Measurements from ENCODE around the gene CNTNAP3B. TPM values are rescaled to one million over a fixed set of nuclear protein-coding genes. Genes with fewer than 3 reads are reported as not detected.
"Not testable (repeated sequence)": the region's sequence is repeated elsewhere in the genome, so short reads cannot be mapped to it uniquely, and the experiment has no call there.

Gene CNTNAP3B
- total RNA-seq (not detected), polyA plus RNA-seq (not detected)

GRCh38 chr9:42129073-42129729 lies at the start of gene CNTNAP3B:
CNTNAP3B (minus strand) TSS chr9:42129426; CDS start chr9:42129094, 332 bp downstream.
- H3K9me3 ChIP-seq (ENCODE audit: control insufficient read depth in 2 of 2, low read length in 2 of 2); DNase-seq; H3K27ac Mint-ChIP-seq; H3K36me3 Mint-ChIP-seq; H3K4me3 ChIP-seq (ENCODE audit: low read depth, low read length); ATAC-seq (ENCODE audit: low read depth in 2 of 2); H3K4me3 Mint-ChIP-seq; H3K27me3 Mint-ChIP-seq; H3K4me1 Mint-ChIP-seq; H3K36me3 ChIP-seq (ENCODE audit: control insufficient read depth, insufficient read depth, low read length); H3K27me3 ChIP-seq (ENCODE audit: control insufficient read depth, insufficient read depth, low read length); H3K4me1 ChIP-seq (ENCODE audit: control insufficient read depth, insufficient read depth, low read length, poor library complexity, severe bottlenecking); H3K9me3 Mint-ChIP-seq; H3K27ac ChIP-seq (ENCODE audit: insufficient read depth, low read length, poor library complexity, severe bottlenecking): not testable (repeated sequence)

- not testable (repeated sequence) for H3K4me3 Mint-ChIP-seq; H3K9me3 ChIP-seq (ENCODE audit: control insufficient read depth in 2 of 2, low read length in 2 of 2); H3K27ac ChIP-seq (ENCODE audit: insufficient read depth, low read length, poor library complexity, severe bottlenecking); H3K4me1 ChIP-seq (ENCODE audit: control insufficient read depth, insufficient read depth, low read length, poor library complexity, severe bottlenecking); ATAC-seq (ENCODE audit: low read depth in 2 of 2); H3K4me3 ChIP-seq (ENCODE audit: low read depth, low read length); DNase-seq; H3K4me1 Mint-ChIP-seq; H3K27me3 Mint-ChIP-seq; H3K36me3 ChIP-seq (ENCODE audit: control insufficient read depth, insufficient read depth, low read length); H3K27me3 ChIP-seq (ENCODE audit: control insufficient read depth, insufficient read depth, low read length); H3K27ac Mint-ChIP-seq; H3K36me3 Mint-ChIP-seq; H3K9me3 Mint-ChIP-seq
Measured at GRCh38 chr9:42160299-42160698, 31.1 kb upstream of the CNTNAP3B start.

- not testable (repeated sequence) for H3K27me3 Mint-ChIP-seq; H3K36me3 Mint-ChIP-seq; H3K27ac Mint-ChIP-seq; H3K27ac ChIP-seq (ENCODE audit: insufficient read depth, low read length, poor library complexity, severe bottlenecking); H3K36me3 ChIP-seq (ENCODE audit: control insufficient read depth, insufficient read depth, low read length); H3K4me3 ChIP-seq (ENCODE audit: low read depth, low read length); H3K27me3 ChIP-seq (ENCODE audit: control insufficient read depth, insufficient read depth, low read length); DNase-seq; ATAC-seq (ENCODE audit: low read depth in 2 of 2); H3K4me1 Mint-ChIP-seq; H3K9me3 ChIP-seq (ENCODE audit: control insufficient read depth in 2 of 2, low read length in 2 of 2); H3K4me1 ChIP-seq (ENCODE audit: control insufficient read depth, insufficient read depth, low read length, poor library complexity, severe bottlenecking); H3K9me3 Mint-ChIP-seq; H3K4me3 Mint-ChIP-seq
Measured at GRCh38 chr9:42127056-42127841, 2.0 kb downstream of the CNTNAP3B start.

- H3K4me1 ChIP-seq (ENCODE audit: control insufficient read depth, insufficient read depth, low read length, poor library complexity, severe bottlenecking): not testable (repeated sequence)
Measured at GRCh38 chr9:42121007-42121406, 8.2 kb downstream of the CNTNAP3B start.

GRCh38 chr9:42095929-42096328 lies 33.3 kb downstream of the CNTNAP3B start:
- not testable (repeated sequence) for H3K9me3 Mint-ChIP-seq; ATAC-seq (ENCODE audit: low read depth in 2 of 2); H3K27me3 ChIP-seq (ENCODE audit: control insufficient read depth, insufficient read depth, low read length); H3K27ac Mint-ChIP-seq; H3K4me1 ChIP-seq (ENCODE audit: control insufficient read depth, insufficient read depth, low read length, poor library complexity, severe bottlenecking); H3K4me3 ChIP-seq (ENCODE audit: low read depth, low read length); H3K36me3 Mint-ChIP-seq; H3K4me3 Mint-ChIP-seq; H3K9me3 ChIP-seq (ENCODE audit: control insufficient read depth in 2 of 2, low read length in 2 of 2); H3K4me1 Mint-ChIP-seq; H3K27ac ChIP-seq (ENCODE audit: insufficient read depth, low read length, poor library complexity, severe bottlenecking); H3K36me3 ChIP-seq (ENCODE audit: control insufficient read depth, insufficient read depth, low read length); H3K27me3 Mint-ChIP-seq; DNase-seq

More at GRCh38 chr9:42121007-42121406, 8.2 kb downstream of the CNTNAP3B start:
- not testable (repeated sequence) for H3K36me3 ChIP-seq (ENCODE audit: control insufficient read depth, insufficient read depth, low read length); ATAC-seq (ENCODE audit: low read depth in 2 of 2); H3K27me3 Mint-ChIP-seq; H3K36me3 Mint-ChIP-seq; H3K27ac Mint-ChIP-seq; H3K27ac ChIP-seq (ENCODE audit: insufficient read depth, low read length, poor library complexity, severe bottlenecking); H3K4me3 ChIP-seq (ENCODE audit: low read depth, low read length); H3K4me3 Mint-ChIP-seq; H3K9me3 Mint-ChIP-seq; DNase-seq; H3K4me1 Mint-ChIP-seq; H3K9me3 ChIP-seq (ENCODE audit: control insufficient read depth in 2 of 2, low read length in 2 of 2); H3K27me3 ChIP-seq (ENCODE audit: control insufficient read depth, insufficient read depth, low read length)

GRCh38 chr9:42084559-42084952 lies 44.7 kb downstream of the CNTNAP3B start:
- not testable (repeated sequence) for DNase-seq; H3K4me3 ChIP-seq (ENCODE audit: low read depth, low read length); H3K4me3 Mint-ChIP-seq; H3K27me3 ChIP-seq (ENCODE audit: control insufficient read depth, insufficient read depth, low read length); H3K27ac ChIP-seq (ENCODE audit: insufficient read depth, low read length, poor library complexity, severe bottlenecking); H3K27ac Mint-ChIP-seq; H3K9me3 ChIP-seq (ENCODE audit: control insufficient read depth in 2 of 2, low read length in 2 of 2); H3K36me3 Mint-ChIP-seq; H3K36me3 ChIP-seq (ENCODE audit: control insufficient read depth, insufficient read depth, low read length); H3K4me1 Mint-ChIP-seq; H3K4me1 ChIP-seq (ENCODE audit: control insufficient read depth, insufficient read depth, low read length, poor library complexity, severe bottlenecking); H3K9me3 Mint-ChIP-seq; ATAC-seq (ENCODE audit: low read depth in 2 of 2); H3K27me3 Mint-ChIP-seq

- not testable (repeated sequence) for H3K4me3 Mint-ChIP-seq; H3K27me3 Mint-ChIP-seq; H3K27ac ChIP-seq (ENCODE audit: insufficient read depth, low read length, poor library complexity, severe bottlenecking); H3K4me3 ChIP-seq (ENCODE audit: low read depth, low read length); H3K36me3 Mint-ChIP-seq; H3K9me3 Mint-ChIP-seq; H3K9me3 ChIP-seq (ENCODE audit: control insufficient read depth in 2 of 2, low read length in 2 of 2); H3K36me3 ChIP-seq (ENCODE audit: control insufficient read depth, insufficient read depth, low read length); DNase-seq; ATAC-seq (ENCODE audit: low read depth in 2 of 2); H3K4me1 ChIP-seq (ENCODE audit: control insufficient read depth, insufficient read depth, low read length, poor library complexity, severe bottlenecking); H3K4me1 Mint-ChIP-seq; H3K27me3 ChIP-seq (ENCODE audit: control insufficient read depth, insufficient read depth, low read length); H3K27ac Mint-ChIP-seq
Measured at GRCh38 chr9:42083877-42084558, 45.2 kb downstream of the CNTNAP3B start.
